ENCODE results near the gene ANTXR2. TPM values are rescaled to one million over a fixed set of nuclear protein-coding genes. Genes with fewer than 3 reads are reported as not detected.

The ANTXR2 gene
- total RNA-seq, 4 donors from 2014 or later: 69.6 to 139 (median 118) TPM

- H3K27me3 ChIP-seq: no peaks in the 10 kb centered on the region
- H3K4me3 ChIP-seq: no peak overlapping the region
- H3K9me3 ChIP-seq: no peaks in the 10 kb centered on the region
- no peak overlapping the region for H3K27ac ChIP-seq
- H3K4me1 ChIP-seq: no peaks in the 10 kb centered on the region
- H3K36me3 ChIP-seq: peaks cover 0 to 4% (median 0%) of the 10 kb centered on the region in 3 donors
- TF ChIP-seq CTCF (IDR thresholded peaks at IDR 0.05): no peak
- no peak for TF ChIP-seq POLR2A (IDR thresholded peaks at IDR 0.05)
- no peak for TF ChIP-seq EP300 (IDR thresholded peaks at IDR 0.05)
- DNase-seq (ENCODE audit: low spot score in 2 of 2): no peak
Measured at GRCh38 chr4:79948739-79949138, 124.3 kb downstream of the ANTXR2 start.

GRCh38 chr4:79948261-79948660 lies 124.8 kb downstream of the ANTXR2 start:
- Histone ChIP-seq H3K36me3 (peaks cover 0 to 4% (median 0%) of the 10 kb centered on the region in 3 donors), H3K4me1 (no peaks in the 10 kb centered on the region), H3K9me3 (no peaks in the 10 kb centered on the region), H3K4me3 (no peak overlapping the region), H3K27ac (no peak overlapping the region), H3K27me3 (no peaks in the 10 kb centered on the region)
- TF ChIP-seq POLR2A (IDR thresholded peaks at IDR 0.05) (no peak), EP300 (IDR thresholded peaks at IDR 0.05) (no peak), CTCF (IDR thresholded peaks at IDR 0.05) (no peak)
- WGBS, 2 donors: 64 to 74% methylated on average over 3 of the region's 3 CpGs
- no peak for DNase-seq (ENCODE audit: low spot score in 2 of 2)

- 97 to 100% methylated on average over 1 of the region's 1 CpG for WGBS, 2 donors
- TF ChIP-seq EP300 (IDR thresholded peaks at IDR 0.05) (no peak), CTCF (IDR thresholded peaks at IDR 0.05) (no peak), POLR2A (IDR thresholded peaks at IDR 0.05) (no peak)
- DNase-seq (ENCODE audit: low spot score in 2 of 2): no peak
- Histone ChIP-seq H3K4me1 (no peaks in the 10 kb centered on the region), H3K27ac (no peak overlapping the region), H3K9me3 (no peaks in the 10 kb centered on the region), H3K4me3 (no peak overlapping the region), H3K27me3 (no peaks in the 10 kb centered on the region), H3K36me3 (peaks cover 0 to 4% (median 0%) of the 10 kb centered on the region in 3 donors)
Measured at GRCh38 chr4:79947386-79947785, 125.6 kb downstream of the ANTXR2 start.

- no peak for TF ChIP-seq CTCF (IDR thresholded peaks at IDR 0.05)
- TF ChIP-seq POLR2A (IDR thresholded peaks at IDR 0.05): no peak
- Histone ChIP-seq H3K4me1 (no peaks in the 10 kb centered on the region), H3K27me3 (no peaks in the 10 kb centered on the region), H3K27ac (no peak overlapping the region), H3K9me3 (no peaks in the 10 kb centered on the region), H3K36me3 (peaks cover 0 to 5% (median 0%) of the 10 kb centered on the region in 3 donors), H3K4me3 (no peak overlapping the region)
- DNase-seq (ENCODE audit: low spot score in 2 of 2): no peak
- WGBS, 2 donors: 64 to 68% methylated on average over 1 of the region's 1 CpG
Measured at GRCh38 chr4:79935274-79935673, 137.8 kb downstream of the ANTXR2 start.

GRCh38 chr4:79934660-79935059 lies 138.4 kb downstream of the ANTXR2 start:
- Histone ChIP-seq H3K9me3 (no peaks in the 10 kb centered on the region), H3K27me3 (no peaks in the 10 kb centered on the region), H3K36me3 (peaks cover 0 to 5% (median 0%) of the 10 kb centered on the region in 3 donors), H3K4me1 (no peaks in the 10 kb centered on the region), H3K27ac (no peak overlapping the region), H3K4me3 (no peak overlapping the region)
- no peak for TF ChIP-seq CTCF (IDR thresholded peaks at IDR 0.05)
- TF ChIP-seq POLR2A (IDR thresholded peaks at IDR 0.05): no peak
- no peak for TF ChIP-seq EP300 (IDR thresholded peaks at IDR 0.05)
- 92 to 97% methylated on average over 2 of the region's 2 CpGs for WGBS, 2 donors
- no peak for DNase-seq (ENCODE audit: low spot score in 2 of 2)
